ENCODE results near the gene HSPH1. TPM values are rescaled to one million over a fixed set of nuclear protein-coding genes. Genes with fewer than 3 reads are reported as not detected.

Gene HSPH1
- total and polyA plus RNA-seq, 2 of the 13 experiments (the other 11 are each of a cell fraction or from before 2014, with no cell fraction given): 13.0 to 62.9 TPM

- TF ChIP-seq, protein P1, sequence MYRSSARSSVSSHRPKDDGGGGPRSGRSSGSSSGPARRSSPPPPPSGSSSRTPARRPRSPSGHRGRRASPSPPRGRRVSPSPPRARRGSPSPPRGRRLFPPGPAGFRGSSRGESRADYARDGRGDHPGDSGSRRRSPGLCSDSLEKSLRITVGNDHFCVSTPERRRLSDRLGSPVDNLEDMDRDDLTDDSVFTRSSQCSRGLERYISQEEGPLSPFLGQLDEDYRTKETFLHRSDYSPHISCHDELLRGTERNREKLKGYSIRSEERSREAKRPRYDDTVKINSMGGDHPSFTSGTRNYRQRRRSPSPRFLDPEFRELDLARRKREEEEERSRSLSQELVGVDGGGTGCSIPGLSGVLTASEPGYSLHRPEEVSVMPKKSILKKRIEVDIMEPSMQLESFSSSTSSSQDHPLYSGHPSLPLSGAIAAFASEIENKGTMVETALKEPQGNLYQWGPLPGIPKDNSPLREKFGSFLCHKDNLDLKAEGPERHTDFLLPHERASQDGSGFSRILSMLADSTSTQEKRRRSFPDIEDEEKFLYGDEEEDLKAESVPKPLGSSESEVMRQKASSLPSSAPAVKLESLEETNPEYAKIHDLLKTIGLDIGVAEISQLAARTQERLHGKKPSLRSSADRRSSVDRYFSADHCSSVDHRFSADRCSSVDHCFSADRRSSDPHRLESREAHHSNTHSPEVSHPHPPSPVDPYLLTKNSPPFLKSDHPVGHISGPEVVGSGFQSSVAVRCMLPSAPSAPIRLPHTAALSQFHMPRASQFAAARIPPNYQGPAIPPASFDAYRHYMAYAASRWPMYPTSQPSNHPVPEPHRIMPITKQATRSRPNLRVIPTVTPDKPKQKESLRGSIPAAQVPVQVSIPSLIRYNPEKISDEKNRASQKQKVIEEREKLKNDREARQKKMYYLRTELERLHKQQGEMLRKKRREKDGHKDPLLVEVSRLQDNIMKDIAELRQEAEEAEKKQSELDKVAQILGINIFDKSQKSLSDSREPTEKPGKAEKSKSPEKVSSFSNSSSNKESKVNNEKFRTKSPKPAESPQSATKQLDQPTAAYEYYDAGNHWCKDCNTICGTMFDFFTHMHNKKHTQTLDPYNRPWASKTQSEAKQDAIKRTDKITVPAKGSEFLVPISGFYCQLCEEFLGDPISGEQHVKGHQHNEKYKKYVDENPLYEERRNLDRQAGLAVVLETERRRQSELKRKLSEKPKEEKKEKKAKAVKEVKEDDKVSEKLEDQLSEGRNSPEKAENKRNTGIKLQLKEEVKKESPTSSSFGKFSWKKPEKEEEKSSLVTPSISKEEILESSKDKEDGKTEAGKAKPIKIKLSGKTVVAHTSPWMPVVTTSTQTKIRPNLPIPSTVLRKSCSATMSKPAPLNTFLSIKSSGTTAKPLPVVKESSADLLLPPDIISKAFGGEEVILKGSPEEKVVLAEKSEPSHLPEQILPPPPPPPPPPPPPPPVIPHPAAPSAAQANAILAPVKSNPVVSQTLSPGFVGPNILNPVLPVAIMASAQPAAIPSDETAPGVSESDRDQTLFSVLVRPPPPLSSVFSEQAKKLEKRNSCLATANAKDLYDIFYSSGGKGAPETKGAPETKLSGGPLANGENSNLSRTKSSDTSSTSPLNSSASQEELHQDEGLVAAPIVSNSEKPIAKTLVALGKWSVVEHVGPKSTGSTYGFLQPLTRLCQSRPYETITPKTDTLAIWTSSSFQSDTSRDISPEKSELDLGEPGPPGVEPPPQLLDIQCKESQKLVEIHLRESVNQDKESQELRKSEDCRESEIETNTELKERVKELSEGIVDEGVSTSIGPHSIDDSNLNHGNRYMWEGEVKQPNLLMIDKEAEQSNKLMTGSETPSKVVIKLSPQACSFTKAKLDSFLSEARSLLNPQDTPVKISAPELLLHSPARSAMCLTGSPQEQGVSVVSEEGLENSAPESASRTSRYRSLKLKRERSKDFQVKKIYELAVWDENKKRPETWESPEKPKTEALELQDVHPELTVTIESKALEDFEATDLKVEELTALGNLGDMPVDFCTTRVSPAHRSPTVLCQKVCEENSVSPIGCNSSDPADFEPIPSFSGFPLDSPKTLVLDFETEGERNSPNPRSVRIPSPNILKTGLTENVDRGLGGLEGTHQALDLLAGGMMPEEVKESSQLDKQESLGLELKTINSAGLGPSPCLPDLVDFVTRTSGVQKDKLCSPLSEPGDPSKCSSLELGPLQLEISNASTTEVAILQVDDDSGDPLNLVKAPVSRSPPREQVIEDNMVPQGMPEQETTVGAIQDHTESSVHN (CRISPR knock-in tag; IDR thresholded peaks at IDR 0.05): no peak
- no peak for TF ChIP-seq FOXK2 (IDR thresholded peaks at IDR 0.05)
- TF ChIP-seq NFKBIZ (CRISPR knock-in tag; IDR thresholded peaks at IDR 0.05): no peak
- no peak for TF ChIP-seq ZBTB34 (CRISPR knock-in tag; IDR thresholded peaks at IDR 0.05)
- no peak for TF ChIP-seq ONECUT2 (CRISPR knock-in tag; IDR thresholded peaks at IDR 0.05)
- no peak for TF ChIP-seq HOXA5 (CRISPR knock-in tag; IDR thresholded peaks at IDR 0.05)
- TF ChIP-seq, protein P2, sequence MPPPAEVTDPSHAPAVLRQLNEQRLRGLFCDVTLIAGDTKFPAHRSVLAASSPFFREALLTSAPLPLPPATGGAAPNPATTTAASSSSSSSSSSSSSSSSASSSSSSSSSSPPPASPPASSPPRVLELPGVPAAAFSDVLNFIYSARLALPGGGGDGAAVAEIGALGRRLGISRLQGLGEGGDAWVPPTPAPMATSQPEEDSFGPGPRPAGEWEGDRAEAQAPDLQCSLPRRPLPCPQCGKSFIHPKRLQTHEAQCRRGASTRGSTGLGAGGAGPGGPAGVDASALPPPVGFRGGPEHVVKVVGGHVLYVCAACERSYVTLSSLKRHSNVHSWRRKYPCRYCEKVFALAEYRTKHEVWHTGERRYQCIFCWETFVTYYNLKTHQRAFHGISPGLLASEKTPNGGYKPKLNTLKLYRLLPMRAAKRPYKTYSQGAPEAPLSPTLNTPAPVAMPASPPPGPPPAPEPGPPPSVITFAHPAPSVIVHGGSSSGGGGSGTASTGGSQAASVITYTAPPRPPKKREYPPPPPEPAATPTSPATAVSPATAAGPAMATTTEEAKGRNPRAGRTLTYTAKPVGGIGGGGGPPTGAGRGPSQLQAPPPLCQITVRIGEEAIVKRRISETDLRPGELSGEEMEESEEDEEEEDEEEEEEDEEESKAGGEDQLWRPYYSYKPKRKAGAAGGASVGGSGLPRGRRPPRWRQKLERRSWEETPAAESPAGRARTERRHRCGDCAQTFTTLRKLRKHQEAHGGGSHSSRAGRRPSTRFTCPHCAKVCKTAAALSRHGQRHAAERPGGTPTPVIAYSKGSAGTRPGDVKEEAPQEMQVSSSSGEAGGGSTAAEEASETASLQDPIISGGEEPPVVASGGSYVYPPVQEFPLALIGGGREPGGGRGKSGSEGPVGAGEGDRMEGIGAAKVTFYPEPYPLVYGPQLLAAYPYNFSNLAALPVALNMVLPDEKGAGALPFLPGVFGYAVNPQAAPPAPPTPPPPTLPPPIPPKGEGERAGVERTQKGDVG (CRISPR knock-in tag; IDR thresholded peaks at IDR 0.05; ENCODE audit: borderline replicate concordance): no peak
- no peak for TF ChIP-seq CSRNP1 (CRISPR knock-in tag; IDR thresholded peaks at IDR 0.05)
- no peak for TF ChIP-seq HNF1B (CRISPR knock-in tag; IDR thresholded peaks at IDR 0.05)
- no peak for TF ChIP-seq WIZ (CRISPR knock-in tag; IDR thresholded peaks at IDR 0.05)
- no peak for TF ChIP-seq CAMTA2 (CRISPR knock-in tag; IDR thresholded peaks at IDR 0.05; ENCODE audit: borderline replicate concordance)
These were observed 38.3 kb upstream of the HSPH1 start, which contains the start of gene B3GLCT (continued) for GRCh38 chr13:31199849-31200636.

Data from HepG2 (cell line).